HepG2 (cell line): ENCODE results near the gene TMEM143. TPM values are rescaled to one million over a fixed set of nuclear protein-coding genes. Genes with fewer than 3 reads are reported as not detected.

Experiments used
- AGO2 ChIP-seq: fragments of 200-400 bp; formaldehyde crosslinking; optimal IDR thresholded peaks from 2 replicates; pipeline ENCODE3; 2017; ENCODE audit warnings: mild to moderate bottlenecking, low read depth, low read length, moderate library complexity
- CENPBD1 ChIP-seq: sonication (generic); formaldehyde crosslinking; IDR thresholded peaks from 2 replicates; pipeline ENCODE4 v1.8.0; 2022; ENCODE audit warnings: missing genetic modification reagents, low read depth, mild to moderate bottlenecking, borderline replicate concordance
- GABPA ChIP-seq, 2 experiments: IDR thresholded peaks; 2 replicates each; pipeline ENCODE4 v1.6.1; 2011 to 2016; ENCODE audit warnings: low read depth in 2 of 2, low read length in 1 of 2, missing biosample characterization in 1 of 2, missing genetic modification characterization in 1 of 2
- MAFK ChIP-seq, 2 experiments: IDR thresholded peaks in 1 of 2; conservative IDR thresholded peaks in 1 of 2; 2 replicates each; pipeline ENCODE4 v1.6.1; 2011; ENCODE audit warnings: improper control_type of control experiment in 2 of 2, low read length in 2 of 2
- MAX ChIP-seq: IDR thresholded peaks from 2 replicates; pipeline ENCODE4 v1.6.1; 2012; ENCODE audit warnings: inconsistent platforms
- NONO ChIP-seq, 2 experiments: fragments of 450-650 bp in 1 of 2; sonication (generic) in 1 of 2; formaldehyde crosslinking in 1 of 2; IDR thresholded peaks in 1 of 2; conservative IDR thresholded peaks in 1 of 2; 2 replicates each; pipeline versions ENCODE4 v1.6.1 to v1.8.0; 2017 to 2022; ENCODE audit warnings: mild to moderate bottlenecking in 1 of 2, missing genetic modification reagents in 1 of 2, moderate library complexity in 1 of 2
- RFX1 ChIP-seq: fragments of 450-650 bp; IDR thresholded peaks from 2 replicates; pipeline ENCODE4 v1.6.1; 2017
- RXRA ChIP-seq: sonication (generic); formaldehyde crosslinking; IDR thresholded peaks from 2 replicates; pipeline ENCODE4 v1.5.1; 2020; ENCODE audit warnings: missing genetic modification reagents
- ZEB1 ChIP-seq: IDR thresholded peaks from 2 replicates; pipeline ENCODE4 v1.6.1; 2012; ENCODE audit warnings: mild to moderate bottlenecking, low read depth, inconsistent platforms; ENCODE audit not compliant: insufficient replicate concordance
- ZFX ChIP-seq: sonication (generic); formaldehyde crosslinking; IDR thresholded peaks from 2 replicates; pipeline ENCODE4 v1.4.0; 2020; ENCODE audit warnings: mild to moderate bottlenecking, low read depth, missing genetic modification reagents, moderate library complexity
- ZNF318 ChIP-seq: sonication (generic); formaldehyde crosslinking; IDR thresholded peaks from 2 replicates; pipeline ENCODE4 v1.4.0; 2020; ENCODE audit warnings: mild to moderate bottlenecking, missing genetic modification reagents
- ZNF543 ChIP-seq: sonication (generic); formaldehyde crosslinking; IDR thresholded peaks from 2 replicates; pipeline ENCODE4 v1.4.0; 2020; ENCODE audit warnings: mild to moderate bottlenecking, missing genetic modification reagents
- ZNF574 ChIP-seq: sonication (generic); formaldehyde crosslinking; IDR thresholded peaks from 2 replicates; pipeline ENCODE4 v1.4.0; 2020; ENCODE audit warnings: missing genetic modification reagents
- ZNF678 ChIP-seq: sonication (generic); formaldehyde crosslinking; IDR thresholded peaks from 2 replicates; pipeline ENCODE4 v1.4.0; 2020; ENCODE audit warnings: mild to moderate bottlenecking, missing genetic modification reagents
- ZNF746 ChIP-seq: sonication (generic); formaldehyde crosslinking; IDR thresholded peaks from 2 replicates; pipeline ENCODE4 v1.8.0; 2022; ENCODE audit warnings: mild to moderate bottlenecking, missing genetic modification reagents
- ZNF75D ChIP-seq: sonication (generic); formaldehyde crosslinking; IDR thresholded peaks from 2 replicates; pipeline ENCODE4 v1.8.1; 2023; ENCODE audit warnings: missing genetic modification reagents, mild to moderate bottlenecking, borderline replicate concordance
- polyA plus RNA-seq, 8 experiments: library from polyadenylated mRNA; depleted of rRNA in 3 of 8; stranded (reverse) in 7 of 8; unstranded in 1 of 8; fragments of >200 nt; fragmentation: Illumina TruSeq in 4 of 8; extraction: Trizol in 4 of 8; gene quantifications; 2 replicates each; pipeline versions ENCODE4 v1.2.1 to v1.2.3, GENCODE V29; 2011 to 2016; ENCODE audit warnings: low read depth in 4 of 8, missing spikeins in 1 of 8, mixed read lengths in 1 of 8; ENCODE audit not compliant: insufficient read depth in 1 of 8
- total RNA-seq, 5 experiments: library from RNA; depleted of rRNA; stranded (reverse); fragments of >200 nt; fragmentation: Illumina TruSeq; extraction: Trizol; gene quantifications; 2 replicates each; pipeline ENCODE4 v1.2.3, GENCODE V29; 2016; ENCODE audit warnings: low read depth in 1 of 5

TMEM143 gene
- total and polyA plus RNA-seq, 2 of the 13 experiments (the other 11 are each of a cell fraction or from before 2014, with no cell fraction given) = 7.7 to 11.3 TPM

- TF ChIP-seq MAX (no peak), RXRA (CRISPR knock-in tag) (0 out of 2 replicates have a peak, but pooled peaks have one; percentile 17), NONO (IDR thresholded peaks at IDR 0.05) (no peak), NONO (CRISPR knock-in tag; conservative IDR thresholded peaks at IDR 0.05) (peak; percentile 42; the same call in 1 of the 2 replicates), CENPBD1 (CRISPR knock-in tag) (no peak), ZNF746 (peak; percentile 44; the same call in 1 of the 2 replicates), ZNF574 (CRISPR knock-in tag) (peak; percentile 59; the same call in 1 of the 2 replicates), RFX1 (no peak), GABPA (IDR thresholded peaks at IDR 0.05; ENCODE audit: low read depth, low read length) (no peak), GABPA (CRISPR knock-in tag; IDR thresholded peaks at IDR 0.05; ENCODE audit: low read depth) (peak; percentile 66), MAFK (conservative IDR thresholded peaks at IDR 0.05 in 1 of 2, IDR thresholded peaks at IDR 0.05 in 1 of 2; ENCODE audit: low read length in 2 of 2) (0 out of 4 replicates have a peak, but pooled peaks of 1 of the 2 experiments have one; percentile 2), ZFX (CRISPR knock-in tag) (peak; percentile 91), ZNF543 (CRISPR knock-in tag) (0 out of 2 replicates have a peak, but pooled peaks have one; percentile 54), ZNF318 (no peak), AGO2 (peak; percentile 95), ZNF75D (CRISPR knock-in tag) (no peak), ZNF678 (0 out of 2 replicates have a peak, but pooled peaks have one; percentile 22), ZEB1 (peak; percentile 53)
Observed at GRCh38 chr19:48362716-48363499, 832 bp downstream of the TMEM143 start (continued).
